ENCODE results near the gene TIMM22. TPM values are rescaled to one million over a fixed set of nuclear protein-coding genes. Genes with fewer than 3 reads are reported as not detected.

Gene TIMM22
- polyA plus RNA-seq, 1 experiment, result 14.3 TPM

DNA sequence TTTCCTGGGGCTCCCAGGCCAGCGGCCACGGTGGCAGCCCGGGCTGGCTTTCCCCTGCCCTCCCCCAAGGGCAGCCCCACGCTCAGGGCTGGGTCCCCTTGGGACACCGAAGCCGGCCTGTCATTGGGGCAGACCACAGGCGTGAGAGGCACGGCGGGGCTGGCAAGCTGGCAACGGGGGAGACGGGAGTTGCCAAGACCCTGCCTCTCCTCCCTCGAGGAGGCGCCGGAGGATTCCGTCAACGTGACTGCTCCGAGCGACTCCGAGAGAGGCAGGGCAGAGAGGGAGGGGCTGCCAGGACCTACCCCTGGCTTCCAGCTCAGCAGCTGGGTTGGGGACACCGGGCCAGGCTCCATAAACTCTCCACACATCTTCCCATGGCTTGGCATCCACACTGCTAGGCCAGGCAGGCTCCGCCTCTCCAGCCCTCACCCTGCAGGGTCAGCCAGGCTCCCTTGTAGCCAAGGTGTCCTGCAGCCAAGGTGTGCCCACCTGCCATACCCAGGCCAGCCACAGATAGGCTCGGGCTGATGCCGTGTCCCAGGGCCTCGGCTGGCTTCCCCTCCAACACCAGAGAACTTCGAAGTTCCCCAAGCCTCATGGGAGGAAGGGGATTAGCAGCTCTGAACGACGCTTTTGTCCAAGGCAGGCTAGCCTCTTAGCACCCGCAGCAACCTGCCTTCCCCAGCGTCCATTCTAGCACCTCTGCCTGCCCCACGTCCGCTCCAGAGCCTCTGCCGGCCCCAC, 25.5 kb downstream of the TIMM22 start:
- POLR2A ChIA-PET, result no interaction called here
- CTCF ChIA-PET, result interaction anchor here (2.7 kb wide), 1 partner anchor 34 kb away, joined by 8 read pairs; no protein-coding TSS in a partner anchor
- no peak for DNase-seq (ENCODE audit: low read depth)
- TF ChIP-seq, protein P1, sequence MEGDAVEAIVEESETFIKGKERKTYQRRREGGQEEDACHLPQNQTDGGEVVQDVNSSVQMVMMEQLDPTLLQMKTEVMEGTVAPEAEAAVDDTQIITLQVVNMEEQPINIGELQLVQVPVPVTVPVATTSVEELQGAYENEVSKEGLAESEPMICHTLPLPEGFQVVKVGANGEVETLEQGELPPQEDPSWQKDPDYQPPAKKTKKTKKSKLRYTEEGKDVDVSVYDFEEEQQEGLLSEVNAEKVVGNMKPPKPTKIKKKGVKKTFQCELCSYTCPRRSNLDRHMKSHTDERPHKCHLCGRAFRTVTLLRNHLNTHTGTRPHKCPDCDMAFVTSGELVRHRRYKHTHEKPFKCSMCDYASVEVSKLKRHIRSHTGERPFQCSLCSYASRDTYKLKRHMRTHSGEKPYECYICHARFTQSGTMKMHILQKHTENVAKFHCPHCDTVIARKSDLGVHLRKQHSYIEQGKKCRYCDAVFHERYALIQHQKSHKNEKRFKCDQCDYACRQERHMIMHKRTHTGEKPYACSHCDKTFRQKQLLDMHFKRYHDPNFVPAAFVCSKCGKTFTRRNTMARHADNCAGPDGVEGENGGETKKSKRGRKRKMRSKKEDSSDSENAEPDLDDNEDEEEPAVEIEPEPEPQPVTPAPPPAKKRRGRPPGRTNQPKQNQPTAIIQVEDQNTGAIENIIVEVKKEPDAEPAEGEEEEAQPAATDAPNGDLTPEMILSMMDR (IDR thresholded peaks at IDR 0.05; ENCODE audit: insufficient read depth, low read depth, low read length), result no peak
- Histone ChIP-seq H3K36me3 (ENCODE audit: control insufficient read depth, insufficient read depth, low read length) (peaks cover 8% of the 10 kb centered on the region), H3K4me3 (ENCODE audit: low read depth, low read length) (no peak overlapping the region), H3K27me3 (ENCODE audit: control insufficient read depth, insufficient read depth, low read length) (no peaks in the 10 kb centered on the region)

DNA sequence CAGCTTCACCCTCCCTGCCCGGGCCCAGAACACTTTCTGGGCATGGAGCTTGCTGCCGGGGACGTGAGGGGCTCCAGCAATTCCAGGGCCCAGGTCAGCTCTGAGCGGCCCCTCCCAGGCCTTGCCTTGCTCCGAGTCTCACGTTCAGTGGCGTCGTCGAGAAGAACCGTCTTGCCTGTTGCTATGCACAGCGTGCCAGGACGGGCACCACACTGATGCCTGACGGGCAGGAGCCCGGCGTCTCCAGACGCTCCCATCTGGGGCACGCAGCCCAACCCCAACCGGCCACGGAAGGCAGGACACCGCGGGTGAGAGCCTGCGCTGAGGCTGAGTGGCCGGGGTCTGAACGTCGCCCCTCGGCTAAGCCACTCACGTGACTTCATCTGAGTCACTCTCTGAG, 27.1 kb downstream of the TIMM22 start:
- no peak overlapping the region for H3K4me3 ChIP-seq (ENCODE audit: low read depth, low read length)
- TF ChIP-seq, protein P1 (IDR thresholded peaks at IDR 0.05; ENCODE audit: insufficient read depth, low read depth, low read length), result no peak
- no peak for DNase-seq (ENCODE audit: low read depth)
- H3K27me3 ChIP-seq (ENCODE audit: control insufficient read depth, insufficient read depth, low read length), result no peaks in the 10 kb centered on the region
- ChIA-PET CTCF (interaction anchor here (2.7 kb wide), 1 partner anchor 32 kb away, joined by 8 read pairs; no protein-coding TSS in a partner anchor), POLR2A (no interaction called here)
- H3K36me3 ChIP-seq (ENCODE audit: control insufficient read depth, insufficient read depth, low read length), result peaks cover 8% of the 10 kb centered on the region

DNA sequence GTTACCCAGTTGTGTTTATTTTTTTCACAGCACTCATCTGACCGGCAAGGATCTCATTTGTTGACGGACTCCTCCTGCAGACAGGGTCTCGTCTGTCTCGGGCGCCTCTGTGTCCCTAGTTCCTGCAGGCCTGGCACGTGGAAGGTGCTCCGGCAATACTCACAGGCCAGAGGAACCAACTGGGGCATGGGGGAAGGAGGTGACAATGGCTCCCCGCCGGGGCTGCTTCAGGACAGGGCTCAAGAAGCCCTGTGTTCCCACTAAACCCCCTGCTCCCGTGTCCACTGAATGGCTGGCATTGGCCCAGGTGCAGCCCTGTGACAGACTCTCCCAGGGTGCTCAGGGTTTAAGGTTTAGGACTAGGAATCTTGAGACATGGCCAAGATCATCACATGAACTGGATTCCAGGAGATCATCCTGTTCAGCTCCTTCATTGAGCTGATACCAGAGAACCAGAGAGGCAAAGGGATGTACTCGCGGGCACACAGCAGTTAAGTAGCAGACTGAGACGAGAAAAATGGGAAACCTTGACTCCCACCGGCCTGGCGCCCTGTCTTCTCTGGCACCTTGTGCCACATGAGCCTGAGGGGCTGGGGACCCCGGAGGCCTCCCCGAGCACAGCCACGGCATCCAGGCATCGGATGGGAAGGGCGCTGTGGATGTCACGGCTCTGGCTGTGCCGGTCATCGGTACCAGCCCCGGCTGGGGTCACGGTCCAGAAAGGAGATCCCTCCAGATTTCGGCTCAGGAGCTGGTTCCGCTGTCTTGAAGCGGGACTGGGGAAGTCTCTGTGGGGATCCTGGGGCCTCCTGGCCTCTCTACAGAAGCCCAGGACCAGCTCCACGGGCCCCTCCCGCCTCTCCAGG, 29.0 kb downstream of the TIMM22 start:
- Histone ChIP-seq H3K36me3 (ENCODE audit: control insufficient read depth, insufficient read depth, low read length) (peaks cover 8% of the 10 kb centered on the region), H3K4me3 (ENCODE audit: low read depth, low read length) (no peak overlapping the region), H3K27me3 (ENCODE audit: control insufficient read depth, insufficient read depth, low read length) (no peaks in the 10 kb centered on the region)
- DNase-seq (ENCODE audit: low read depth), result no peak
- TF ChIP-seq, protein P1 (IDR thresholded peaks at IDR 0.05; ENCODE audit: insufficient read depth, low read depth, low read length), result no peak
- CTCF ChIA-PET, result no interaction called here
- POLR2A ChIA-PET, result no interaction called here

DNA sequence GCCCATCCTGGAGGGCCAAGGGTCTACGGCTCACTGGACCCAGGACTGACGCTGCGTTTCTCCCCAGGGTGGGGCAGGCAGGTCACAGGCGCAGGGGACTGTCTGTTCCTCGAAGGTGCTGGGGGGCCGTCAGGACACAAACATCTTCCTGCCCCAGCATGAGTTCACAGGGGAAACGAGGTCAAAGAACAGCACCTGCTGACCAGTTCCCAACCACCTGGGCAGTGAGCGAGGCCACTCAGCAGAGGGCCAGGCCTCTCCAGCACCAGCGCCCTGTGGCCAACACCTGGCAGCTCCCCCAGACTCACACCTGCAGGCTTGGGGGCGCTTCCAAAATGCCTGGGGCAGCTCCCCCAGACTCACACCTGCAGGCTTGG, 29.7 kb downstream of the TIMM22 start:
- ChIA-PET CTCF (interaction anchor here (4.3 kb wide), 1 partner anchor 30 kb away, joined by 21 read pairs; no protein-coding TSS in a partner anchor), POLR2A (no interaction called here)
- TF ChIP-seq, protein P1 (IDR thresholded peaks at IDR 0.05; ENCODE audit: insufficient read depth, low read depth, low read length), result no peak
- H3K36me3 ChIP-seq (ENCODE audit: control insufficient read depth, insufficient read depth, low read length), result peaks cover 8% of the 10 kb centered on the region
- DNase-seq (ENCODE audit: low read depth), result no peak
- no peaks in the 10 kb centered on the region for H3K27me3 ChIP-seq (ENCODE audit: control insufficient read depth, insufficient read depth, low read length)
- H3K4me3 ChIP-seq (ENCODE audit: low read depth, low read length), result no peak overlapping the region

DNA sequence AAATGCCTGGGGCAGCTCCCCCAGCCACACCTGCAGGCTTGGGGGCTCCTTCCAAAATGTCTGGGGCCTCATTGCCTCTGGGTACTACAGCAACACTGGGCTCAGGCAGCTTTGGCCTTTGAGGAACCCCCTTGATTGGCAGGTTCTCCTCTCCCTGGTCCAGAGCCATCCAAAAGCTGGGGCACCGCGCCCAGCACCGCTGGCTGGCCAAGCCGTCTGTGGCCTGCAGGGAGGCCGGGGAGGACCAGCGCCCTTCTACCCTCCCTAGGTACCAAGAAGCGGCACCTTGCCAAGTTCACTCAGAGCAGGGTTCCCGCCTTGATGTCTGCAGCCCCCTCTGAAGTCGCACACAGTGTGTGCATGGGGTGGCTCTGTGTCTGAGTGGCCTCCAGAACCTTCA, 30.1 kb downstream of the TIMM22 start:
- ChIA-PET POLR2A (no interaction called here), CTCF (interaction anchor here (4.3 kb wide), 1 partner anchor 29 kb away, joined by 21 read pairs; no protein-coding TSS in a partner anchor)
- TF ChIP-seq, protein P1 (IDR thresholded peaks at IDR 0.05; ENCODE audit: insufficient read depth, low read depth, low read length), result no peak
- peaks cover 8% of the 10 kb centered on the region for H3K36me3 ChIP-seq (ENCODE audit: control insufficient read depth, insufficient read depth, low read length)
- DNase-seq (ENCODE audit: low read depth), result no peak
- no peak overlapping the region for H3K4me3 ChIP-seq (ENCODE audit: low read depth, low read length)
- no peaks in the 10 kb centered on the region for H3K27me3 ChIP-seq (ENCODE audit: control insufficient read depth, insufficient read depth, low read length)

Data from BJ (cell line).